Measurements from ENCODE around the gene ASCL2. TPM values are rescaled to one million over a fixed set of nuclear protein-coding genes. Genes with fewer than 3 reads are reported as not detected.

ASCL2 gene
- total and polyA plus RNA-seq, 2 of the 4 experiments (the other 2 are of a cell fraction), result not detected

DNA sequence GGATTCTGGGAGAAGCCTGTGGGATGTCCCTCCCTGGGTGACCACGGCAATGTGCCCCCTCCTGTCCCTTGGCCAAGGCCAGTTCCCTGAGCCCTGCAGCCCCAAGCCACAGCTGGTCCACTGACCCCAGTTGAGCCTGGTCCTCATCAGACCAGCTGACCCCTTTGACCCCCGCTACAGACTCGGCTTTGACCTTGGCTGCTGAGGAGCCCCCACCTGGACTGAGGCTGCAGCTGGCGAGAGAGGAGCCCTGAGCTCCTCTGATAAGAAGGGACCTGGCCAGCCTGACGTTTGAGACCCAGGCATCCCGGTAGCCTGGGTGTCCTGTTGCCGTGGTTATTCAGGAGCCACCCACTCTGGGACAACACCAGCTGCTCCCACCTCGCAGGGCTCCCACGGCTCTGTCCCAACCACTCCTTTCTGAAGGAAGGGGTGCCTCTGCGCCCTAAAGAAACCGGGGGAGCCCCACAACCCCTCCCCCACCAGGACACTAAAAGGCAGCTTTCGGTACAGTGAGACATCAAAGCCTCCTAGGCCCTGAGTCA is 3.0 kb downstream of the ASCL2 start:
- no peak overlapping the region for H3K18ac ChIP-seq (ENCODE audit: low read depth, low read length)
- TF ChIP-seq CEBPB (IDR thresholded peaks at IDR 0.05; ENCODE audit: low read depth, low read length), result no peak
- TF ChIP-seq, protein P1, sequence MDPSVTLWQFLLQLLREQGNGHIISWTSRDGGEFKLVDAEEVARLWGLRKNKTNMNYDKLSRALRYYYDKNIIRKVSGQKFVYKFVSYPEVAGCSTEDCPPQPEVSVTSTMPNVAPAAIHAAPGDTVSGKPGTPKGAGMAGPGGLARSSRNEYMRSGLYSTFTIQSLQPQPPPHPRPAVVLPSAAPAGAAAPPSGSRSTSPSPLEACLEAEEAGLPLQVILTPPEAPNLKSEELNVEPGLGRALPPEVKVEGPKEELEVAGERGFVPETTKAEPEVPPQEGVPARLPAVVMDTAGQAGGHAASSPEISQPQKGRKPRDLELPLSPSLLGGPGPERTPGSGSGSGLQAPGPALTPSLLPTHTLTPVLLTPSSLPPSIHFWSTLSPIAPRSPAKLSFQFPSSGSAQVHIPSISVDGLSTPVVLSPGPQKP (IDR thresholded peaks at IDR 0.05; ENCODE audit: borderline replicate concordance, low read depth, low read length), result no peak
- TF ChIP-seq SMC3 (IDR thresholded peaks at IDR 0.05; ENCODE audit: low read depth, low read length), result no peak
- TF ChIP-seq FOS (IDR thresholded peaks at IDR 0.05; ENCODE audit: low read depth, low read length), result no peak
- no peak for TF ChIP-seq RCOR1 (IDR thresholded peaks at IDR 0.05; ENCODE audit: insufficient replicate concordance, low read length)
- no peak for TF ChIP-seq BHLHE40 (IDR thresholded peaks at IDR 0.05; ENCODE audit: low read depth, low read length)
- no peak for TF ChIP-seq RAD21 (IDR thresholded peaks at IDR 0.05; ENCODE audit: low read length)
- TF ChIP-seq CHD1 (IDR thresholded peaks at IDR 0.05; ENCODE audit: low read depth, low read length), result no peak
- no peak for TF ChIP-seq CTCF (conservative IDR thresholded peaks at IDR 0.05; ENCODE audit: low read depth, low read length)
- TF ChIP-seq MAZ (IDR thresholded peaks at IDR 0.05; ENCODE audit: borderline replicate concordance, low read depth, low read length), result no peak
- no peak for TF ChIP-seq MAFK (IDR thresholded peaks at IDR 0.05; ENCODE audit: low read depth, low read length)
- no peak for TF ChIP-seq MXI1 (IDR thresholded peaks at IDR 0.05; ENCODE audit: borderline replicate concordance, low read depth, low read length)
- TF ChIP-seq NFE2L2 (IDR thresholded peaks at IDR 0.05; ENCODE audit: low read depth, low read length), result no peak
- TF ChIP-seq POLR2A (IDR thresholded peaks at IDR 0.05; ENCODE audit: low read depth, low read length), result no peak
- TF ChIP-seq USF2 (IDR thresholded peaks at IDR 0.05; ENCODE audit: low read depth, low read length), result no peak
- TF ChIP-seq RFX5 (IDR thresholded peaks at IDR 0.05; ENCODE audit: low read depth, low read length), result no peak
- ChIA-PET CTCF (no interaction called here), POLR2A (ENCODE audit: unreplicated experiment) (no interaction called here)
- no peak for DNase-seq
- no peak overlapping the region for H3K56ac ChIP-seq (ENCODE audit: extremely low read depth, insufficient read depth, low read length)
- no peak overlapping the region for H3K14ac ChIP-seq (replicated peaks; ENCODE audit: low read depth, low read length)
- H4K5ac ChIP-seq (ENCODE audit: low read depth, low read length), result no peak overlapping the region
- no peak overlapping the region for H2BK15ac ChIP-seq (ENCODE audit: low read depth, low read length)
- WGBS, 2 experiments (ENCODE audit: extremely low coverage in 2 of 2, insufficient read length in 1 of 2), result 79% methylated on average over 2 of the region's 12 CpGs; no CpG with 5 or more reads in 1 of the 2 experiments
- no peak for ATAC-seq (ENCODE audit: low read depth)
- no peak overlapping the region for H3K4me2 ChIP-seq (ENCODE audit: low read depth, low read length)
- no peak overlapping the region for H3K4me3 ChIP-seq (ENCODE audit: insufficient read depth, low read depth, low read length)
- no peak overlapping the region for H2BK5ac ChIP-seq (ENCODE audit: low read depth, low read length, poor library complexity, severe bottlenecking)
- BruUV-seq (replicated peaks), result no TSS peak
- no peaks in the 10 kb centered on the region for H3K79me1 ChIP-seq (ENCODE audit: low read depth in 1 of 2, low read length in 2 of 2)
- H3K9me3 ChIP-seq (ENCODE audit: control insufficient read depth, insufficient read depth, low read length), result no peaks in the 10 kb centered on the region
- in situ Hi-C loops (cut with MboI; ENCODE audit: low sequenced_read_pairs), result no loop called here
- H4K91ac ChIP-seq (ENCODE audit: insufficient read depth, low read depth, low read length), result no peak overlapping the region
- no peak overlapping the region for H2BK120ac ChIP-seq (ENCODE audit: low read depth, low read length)
- no peak overlapping the region for H3K9ac ChIP-seq (ENCODE audit: low read depth, low read length)
- no peaks in the 10 kb centered on the region for H3K4me1 ChIP-seq (ENCODE audit: control insufficient read depth, insufficient read depth, low read length)
- H2AK9ac ChIP-seq (replicated peaks; ENCODE audit: low read depth, low read length, poor library complexity), result no peak overlapping the region
- no peak overlapping the region for H2AK5ac ChIP-seq (ENCODE audit: low read depth, low read length)
- H3K9me1 ChIP-seq (ENCODE audit: insufficient read depth, low read length), result no peaks in the 10 kb centered on the region
- H3K23ac ChIP-seq (ENCODE audit: low read depth, low read length), result no peak overlapping the region
- H3K27ac ChIP-seq (ENCODE audit: insufficient read depth, low read length), result no peak overlapping the region
- H2AFZ ChIP-seq (replicated peaks; ENCODE audit: low read length, poor library complexity), result no peak overlapping the region
- no peak overlapping the region for H3K4ac ChIP-seq (ENCODE audit: low read depth, low read length)
- no peaks in the 10 kb centered on the region for H3K36me3 ChIP-seq (ENCODE audit: control insufficient read depth, insufficient read depth, low read length)
- intact Hi-C loops (cut with micrococcal nuclease), result no loop called here
- H2BK20ac ChIP-seq (ENCODE audit: low read depth, low read length), result no peak overlapping the region
- H4K20me1 ChIP-seq (ENCODE audit: insufficient read depth, low read length), result no peaks in the 10 kb centered on the region
- no peak overlapping the region for H4K8ac ChIP-seq (ENCODE audit: low read depth in 2 of 2, low read length in 2 of 2)
- peaks cover 66% of the 10 kb centered on the region for H3K27me3 ChIP-seq (ENCODE audit: control insufficient read depth, insufficient read depth, low read length)
- dilution Hi-C loops (cut with HindIII; ENCODE audit: low sequenced_read_pairs, unreplicated experiment), result no loop called here

All from IMR-90 (cell line).